CD14-positive monocyte (primary cell): ENCODE measurements around the gene CYP3A4. TPM values are rescaled to one million over a fixed set of nuclear protein-coding genes. Genes with fewer than 3 reads are reported as not detected.

Experiments used
- DNase-seq, 3 donors: peaks; one replicate each; pipeline ENCODE4 v3.0.0-alpha.2; 2011 to 2022
- H2AFZ ChIP-seq: 2 replicates; pipeline ENCODE4 v1.6.0; 2012; ENCODE audit warnings: mild to moderate bottlenecking, low read depth, low read length, inconsistent platforms; ENCODE audit not compliant: insufficient read depth, poor library complexity, severe bottlenecking
- H3K27ac ChIP-seq, 2 donors: 1 replicate in 1 of 2; 2 replicates in 1 of 2; pipeline ENCODE4 v1.5.1; 2012 to 2013; ENCODE audit warnings: low read length in 2 of 2, control low read depth in 1 of 2, inconsistent platforms in 1 of 2, low read depth in 1 of 2, mild to moderate bottlenecking in 1 of 2
- H3K27me3 ChIP-seq, 2 donors: one replicate each; pipeline versions ENCODE4 v1.6.0 to v1.6.1; 2011 to 2013; ENCODE audit warnings: low read length in 2 of 2; ENCODE audit not compliant: control insufficient read depth in 2 of 2, insufficient read depth in 2 of 2
- H3K36me3 ChIP-seq, 2 donors: replicated peaks in 1 of 2; 1 replicate in 1 of 2; 2 replicates in 1 of 2; pipeline versions ENCODE4 v1.5.1 to v1.6.1; 2012 to 2013; ENCODE audit warnings: low read length in 2 of 2, control low read depth in 1 of 2, inconsistent platforms in 1 of 2, mild to moderate bottlenecking in 1 of 2; ENCODE audit not compliant: insufficient read depth in 2 of 2, control insufficient read depth in 1 of 2
- H3K4me1 ChIP-seq, 2 donors: 1 replicate in 1 of 2; 2 replicates in 1 of 2; pipeline versions ENCODE4 v1.5.1 to v1.6.1; 2012 to 2013; ENCODE audit warnings: low read length in 2 of 2, control low read depth in 1 of 2, inconsistent platforms in 1 of 2, mild to moderate bottlenecking in 1 of 2, moderate library complexity in 1 of 2; ENCODE audit not compliant: insufficient read depth in 2 of 2, control insufficient read depth in 1 of 2
- H3K4me2 ChIP-seq: replicated peaks from 2 replicates; pipeline ENCODE3; 2012; ENCODE audit warnings: low read length, moderate library complexity, mild to moderate bottlenecking; ENCODE audit not compliant: poor library complexity, severe bottlenecking; ENCODE audit errors: extremely low read depth
- H3K4me3 ChIP-seq, 3 experiments: fragments of 200-600 bp in 1 of 3; sonication (generic) in 1 of 3; replicated peaks in 1 of 3; 1 replicate in 2 of 3; 2 replicates in 1 of 3; pipeline ENCODE4 v1.5.1; 2011 to 2013; ENCODE audit warnings: low read length in 3 of 3, mild to moderate bottlenecking in 3 of 3, control low read depth in 2 of 3, low read depth in 2 of 3, inconsistent platforms in 1 of 3, moderate library complexity in 1 of 3
- H3K79me2 ChIP-seq: 2 replicates; pipeline ENCODE4 v1.6.0; 2012; ENCODE audit warnings: mild to moderate bottlenecking, control low read depth, inconsistent platforms, low read length, moderate library complexity; ENCODE audit not compliant: insufficient read depth
- H3K9ac ChIP-seq: 2 replicates; pipeline ENCODE4 v1.6.0; 2017; ENCODE audit warnings: low read length, mild to moderate bottlenecking; ENCODE audit not compliant: insufficient read depth, poor library complexity, severe bottlenecking
- H3K9me3 ChIP-seq, 2 donors: replicated peaks in 1 of 2; 1 replicate in 1 of 2; 2 replicates in 1 of 2; pipeline versions ENCODE4 v1.5.1 to v1.6.1; 2012 to 2013; ENCODE audit warnings: low read length in 2 of 2, control low read depth in 1 of 2; ENCODE audit not compliant: control insufficient read depth in 1 of 2, insufficient read depth in 1 of 2
- H4K20me1 ChIP-seq: 2 replicates; pipeline ENCODE4 v1.6.0; 2012; ENCODE audit warnings: mild to moderate bottlenecking, low read length, control low read depth, moderate library complexity; ENCODE audit not compliant: insufficient read depth
- H3K27ac Mint-ChIP-seq, 7 donors: one replicate each; pipeline ENCODE4 v1.8.0; 2020; ENCODE audit warnings: mild to moderate bottlenecking in 7 of 7, mixed read lengths in 7 of 7, moderate library complexity in 6 of 7, inconsistent platforms in 2 of 7
- H3K27me3 Mint-ChIP-seq, 3 donors: one replicate each; pipeline ENCODE4 v1.8.0; 2021 to 2022; ENCODE audit warnings: low read depth in 3 of 3, mild to moderate bottlenecking in 3 of 3, mixed read lengths in 3 of 3, moderate library complexity in 3 of 3, inconsistent platforms in 1 of 3
- H3K36me3 Mint-ChIP-seq, 2 donors: one replicate each; pipeline ENCODE4 v1.8.0; 2020; ENCODE audit warnings: mixed read lengths in 2 of 2, inconsistent platforms in 1 of 2, mild to moderate bottlenecking in 1 of 2
- H3K4me1 Mint-ChIP-seq: one replicate; pipeline ENCODE4 v1.8.0; 2020; ENCODE audit warnings: mild to moderate bottlenecking, mixed read lengths
- H3K4me3 Mint-ChIP-seq, 2 donors: one replicate each; pipeline ENCODE4 v1.8.0; 2020; ENCODE audit warnings: mild to moderate bottlenecking in 2 of 2, mixed read lengths in 2 of 2, moderate library complexity in 1 of 2
- H3K9me3 Mint-ChIP-seq, 7 donors: one replicate each; pipeline ENCODE4 v1.8.0; 2020 to 2022; ENCODE audit warnings: mixed read lengths in 7 of 7, mild to moderate bottlenecking in 6 of 7, moderate library complexity in 6 of 7, inconsistent platforms in 2 of 7
- CTCF ChIP-seq: fragments of 200-600 bp; IDR thresholded peaks from one replicate; pipeline ENCODE4 v1.8.0; 2022; ENCODE audit warnings: antibody characterized with exemption, mild to moderate bottlenecking
- WGBS: methylation state at CpG from one replicate; pipeline ENCODE4 v1.1.5; 2013; ENCODE audit warnings: missing lambda C conversion rate; ENCODE audit not compliant: insufficient coverage; 5-methylcytosine and 5-hydroxymethylcytosine counted together
- intact Hi-C, 2 donors: fragments of 100-400 bp; cut with micrococcal nuclease; formaldehyde crosslinking; loops; one replicate each; pipeline versions ENCODE4 v1.15.0 to v1.15.1; 2023
- polyA plus RNA-seq, 3 donors: library from polyadenylated mRNA; depleted of rRNA in 1 of 3; unstranded in 2 of 3; stranded (reverse) in 1 of 3; fragments of 300-500 nt in 2 of 3; fragments of >200 nt in 1 of 3; fragmentation: Illumina TruSeq in 2 of 3; gene quantifications; 1 replicate in 2 of 3; 2 replicates in 1 of 3; pipeline ENCODE4 v1.2.3, GENCODE V29; 2012 to 2021

CYP3A4 gene
- polyA plus RNA-seq, 3 donors, result not detected

GRCh38 chr7:99789441-99790070, 5.6 kb upstream of the CYP3A4 start:
- DNase-seq, result no peak
- intact Hi-C loops, result no loop called here
- Mint-ChIP-seq H3K27ac (no peak overlapping the region), H3K9me3 (no peaks in the 10 kb centered on the region), H3K4me1 (no peaks in the 10 kb centered on the region), H3K4me3 (no peak overlapping the region), H3K36me3 (no peaks in the 10 kb centered on the region), H3K27me3 (peaks cover 5 to 8% (median 8%) of the 10 kb centered on the region in 3 donors)
- WGBS, result 80% methylated on average over 2 of the region's 4 CpGs
- Histone ChIP-seq H3K79me2 (no peaks in the 10 kb centered on the region), H3K4me2 (no peak overlapping the region), H3K36me3 (no peaks in the 10 kb centered on the region), H3K9me3 (no peaks in the 10 kb centered on the region), H3K27ac (no peak overlapping the region), H4K20me1 (no peaks in the 10 kb centered on the region), H3K9ac (no peak overlapping the region), H3K4me3 (no peak overlapping the region), H3K27me3 (peaks cover 0 to 3% of the 10 kb centered on the region in 2 donors), H3K4me1 (no peaks in the 10 kb centered on the region), H2AFZ (no peak overlapping the region)
- TF ChIP-seq CTCF, result no peak

GRCh38 chr7:99788554-99788953, 4.6 kb upstream of the CYP3A4 start:
- Mint-ChIP-seq H3K27me3 (peaks cover 9 to 12% (median 12%) of the 10 kb centered on the region in 3 donors), H3K4me3 (no peak overlapping the region), H3K9me3 (peaks cover 0 to 2% (median 0%) of the 10 kb centered on the region in 7 donors), H3K36me3 (no peaks in the 10 kb centered on the region), H3K27ac (no peak overlapping the region), H3K4me1 (no peaks in the 10 kb centered on the region)
- no peak for TF ChIP-seq CTCF
- no peak overlapping the region for H3K27ac ChIP-seq
- no peaks in the 10 kb centered on the region for H3K79me2 ChIP-seq
- WGBS, result no CpG with 5 or more reads among the region's 2 CpGs
- no peak overlapping the region for H3K4me3 ChIP-seq
- no peaks in the 10 kb centered on the region for H3K9me3 ChIP-seq
- H3K4me1 ChIP-seq, result no peaks in the 10 kb centered on the region
- no peak for DNase-seq
- H4K20me1 ChIP-seq, result no peaks in the 10 kb centered on the region
- intact Hi-C loops, result no loop called here
- no peak overlapping the region for H3K4me2 ChIP-seq
- H2AFZ ChIP-seq, result no peak overlapping the region
- no peak overlapping the region for H3K9ac ChIP-seq
- H3K36me3 ChIP-seq, result no peaks in the 10 kb centered on the region
- H3K27me3 ChIP-seq, result peaks cover 0 to 3% of the 10 kb centered on the region in 2 donors
